Panc1 (cell line): Measurements from ENCODE around the gene CLCN4. TPM values are rescaled to one million over a fixed set of nuclear protein-coding genes. Genes with fewer than 3 reads are reported as not detected.

Source experiments
- ATAC-seq: fragments of 200-7000 bp; cut with Tn5 transposase; 2 replicates; pipeline ENCODE4 v1.9.1; 2020; ENCODE audit warnings: mild to moderate bottlenecking, moderate library complexity
- BruUV-seq: library from RNA; stranded (reverse); fragments of 400-500 nt; replicated peaks from 2 replicates; lab custom pipeline; 2021; lab: Mats Ljungman, UMichigan
- CTCF ChIA-PET: fragments of 300-600 bp; sonication (Branson Sonifier 250); formaldehyde crosslinking; loops from one replicate; lab custom pipeline; 2022; ENCODE audit warnings: antibody characterized with exemption; lab: Charles Lee
- POLR2A ChIA-PET: fragments of 300-600 bp; sonication (Branson Sonifier 250); formaldehyde crosslinking; loops from one replicate; lab custom pipeline; 2022; ENCODE audit warnings: antibody characterized with exemption; lab: Charles Lee
- DNase-seq: peaks from one replicate; pipeline ENCODE4 v3.0.0-alpha.2; 2010; ENCODE audit warnings: low read depth, low spot score
- H3K27ac ChIP-seq: 2 replicates; pipeline ENCODE4 v1.5.1; 2011; ENCODE audit warnings: mild to moderate bottlenecking, low read length, inconsistent platforms
- H3K27me3 ChIP-seq: fragments of 200-500 bp; sonication (Bioruptor generic); 2 replicates; pipeline ENCODE4 v1.6.0; 2014; ENCODE audit warnings: low read length, inconsistent platforms; ENCODE audit not compliant: control insufficient read depth, insufficient read depth
- H3K36me3 ChIP-seq: fragments of 200-500 bp; sonication (Bioruptor generic); 2 replicates; pipeline ENCODE4 v1.5.1; 2014; ENCODE audit warnings: inconsistent platforms, mild to moderate bottlenecking, low read length, moderate library complexity; ENCODE audit not compliant: control insufficient read depth, insufficient read depth
- H3K4me1 ChIP-seq: 2 replicates; pipeline ENCODE4 v1.5.1; 2011; ENCODE audit warnings: inconsistent platforms, mild to moderate bottlenecking, low read length, moderate library complexity; ENCODE audit not compliant: control insufficient read depth, insufficient read depth
- H3K4me3 ChIP-seq, 2 experiments: 2 replicates each; pipeline ENCODE4 v1.5.1; 2011 to 2012; ENCODE audit warnings: low read depth in 2 of 2, low read length in 2 of 2, mild to moderate bottlenecking in 2 of 2, inconsistent platforms in 1 of 2, moderate library complexity in 1 of 2
- H3K9me3 ChIP-seq: fragments of 200-500 bp; sonication (Bioruptor generic); 2 replicates; pipeline ENCODE4 v1.5.1; 2014; ENCODE audit warnings: low read depth, mild to moderate bottlenecking, inconsistent platforms, low read length, moderate library complexity; ENCODE audit not compliant: control insufficient read depth, insufficient read depth
- CTCF ChIP-seq: fragments of 450-650 bp; IDR thresholded peaks from 2 replicates; pipeline ENCODE4 v1.5.1; 2017; ENCODE audit warnings: mild to moderate bottlenecking
- POLR2AphosphoS5 ChIP-seq: IDR thresholded peaks from 2 replicates; pipeline ENCODE4 v1.6.1; 2012; ENCODE audit warnings: mild to moderate bottlenecking, low read depth, low read length, moderate library complexity
- SIN3A ChIP-seq: IDR thresholded peaks from 2 replicates; pipeline ENCODE4 v1.6.1; 2012; ENCODE audit warnings: low read depth, mild to moderate bottlenecking, low read length, moderate library complexity, borderline replicate concordance; ENCODE audit not compliant: insufficient read depth
- TCF7L2 ChIP-seq: IDR thresholded peaks from 2 replicates; pipeline ENCODE4 v1.6.1; 2011; ENCODE audit warnings: mild to moderate bottlenecking, low read depth, low read length, inconsistent platforms
- in situ Hi-C: cut with HindIII; loops from 2 replicates; pipeline ENCODE4 v1.10.0; 2016; ENCODE audit warnings: low sequenced_read_pairs, low pct_unique_long_range_greater_than_20kb
- intact Hi-C: fragments of 100-400 bp; cut with micrococcal nuclease; formaldehyde crosslinking; loops from one replicate; pipeline ENCODE4 v1.10.0; 2022; ENCODE audit not compliant: unreplicated experiment
- total RNA-seq: library from RNA; stranded (reverse); gene quantifications from one replicate; pipeline ENCODE4 v1.2.1, GENCODE V29; 2021; ENCODE audit not compliant: unreplicated experiment
- TF ChIP-seq, protein P1 (sequence below), 2 experiments: IDR thresholded peaks; 2 replicates each; pipeline ENCODE4 v1.6.1; 2011 to 2012; ENCODE audit warnings: low read depth in 2 of 2, control low read depth in 1 of 2, low read length in 1 of 2, mild to moderate bottlenecking in 1 of 2, moderate library complexity in 1 of 2; ENCODE audit not compliant: insufficient read depth in 1 of 2

CLCN4 gene
- total RNA-seq, 1 experiment from 2014 or later = 2.5 TPM

- DNase-seq (no peak), ATAC-seq (no peak)
- H3K4me3 ChIP-seq = no peak overlapping the region
- no TSS peak for BruUV-seq
- in situ Hi-C loops (no loop called here), intact Hi-C loops (no loop called here)
- TF ChIP-seq POLR2AphosphoS5 (no peak), TCF7L2 (no peak), SIN3A (no peak), CTCF (no peak)
- TF ChIP-seq, protein P1, sequence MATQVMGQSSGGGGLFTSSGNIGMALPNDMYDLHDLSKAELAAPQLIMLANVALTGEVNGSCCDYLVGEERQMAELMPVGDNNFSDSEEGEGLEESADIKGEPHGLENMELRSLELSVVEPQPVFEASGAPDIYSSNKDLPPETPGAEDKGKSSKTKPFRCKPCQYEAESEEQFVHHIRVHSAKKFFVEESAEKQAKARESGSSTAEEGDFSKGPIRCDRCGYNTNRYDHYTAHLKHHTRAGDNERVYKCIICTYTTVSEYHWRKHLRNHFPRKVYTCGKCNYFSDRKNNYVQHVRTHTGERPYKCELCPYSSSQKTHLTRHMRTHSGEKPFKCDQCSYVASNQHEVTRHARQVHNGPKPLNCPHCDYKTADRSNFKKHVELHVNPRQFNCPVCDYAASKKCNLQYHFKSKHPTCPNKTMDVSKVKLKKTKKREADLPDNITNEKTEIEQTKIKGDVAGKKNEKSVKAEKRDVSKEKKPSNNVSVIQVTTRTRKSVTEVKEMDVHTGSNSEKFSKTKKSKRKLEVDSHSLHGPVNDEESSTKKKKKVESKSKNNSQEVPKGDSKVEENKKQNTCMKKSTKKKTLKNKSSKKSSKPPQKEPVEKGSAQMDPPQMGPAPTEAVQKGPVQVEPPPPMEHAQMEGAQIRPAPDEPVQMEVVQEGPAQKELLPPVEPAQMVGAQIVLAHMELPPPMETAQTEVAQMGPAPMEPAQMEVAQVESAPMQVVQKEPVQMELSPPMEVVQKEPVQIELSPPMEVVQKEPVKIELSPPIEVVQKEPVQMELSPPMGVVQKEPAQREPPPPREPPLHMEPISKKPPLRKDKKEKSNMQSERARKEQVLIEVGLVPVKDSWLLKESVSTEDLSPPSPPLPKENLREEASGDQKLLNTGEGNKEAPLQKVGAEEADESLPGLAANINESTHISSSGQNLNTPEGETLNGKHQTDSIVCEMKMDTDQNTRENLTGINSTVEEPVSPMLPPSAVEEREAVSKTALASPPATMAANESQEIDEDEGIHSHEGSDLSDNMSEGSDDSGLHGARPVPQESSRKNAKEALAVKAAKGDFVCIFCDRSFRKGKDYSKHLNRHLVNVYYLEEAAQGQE (IDR thresholded peaks at IDR 0.05; ENCODE audit: insufficient read depth in 1 of 2, low read depth in 2 of 2, low read length in 1 of 2) = no peak
- ChIA-PET POLR2A (no interaction called here), CTCF (no interaction called here)
- H3K27ac ChIP-seq = no peak overlapping the region
- no peaks in the 10 kb centered on the region for H3K36me3 ChIP-seq
- no peaks in the 10 kb centered on the region for H3K4me1 ChIP-seq
- H3K27me3 ChIP-seq = no peaks in the 10 kb centered on the region
- no peaks in the 10 kb centered on the region for H3K9me3 ChIP-seq
These were observed 45.2 kb upstream of the CLCN4 start for GRCh38 chrX:10111364-10112148.

GRCh38 chrX:10112510-10112909 lies 44.3 kb upstream of the CLCN4 start:
- in situ Hi-C loops = no loop called here
- no peak for ATAC-seq
- no peaks in the 10 kb centered on the region for H3K9me3 ChIP-seq

More at GRCh38 chrX:10112510-10112909, 44.3 kb upstream of the CLCN4 start:
- H3K36me3 ChIP-seq = no peaks in the 10 kb centered on the region
- no peak for DNase-seq
- ChIA-PET CTCF (no interaction called here), POLR2A (no interaction called here)
- intact Hi-C loops = no loop called here
- H3K4me3 ChIP-seq = no peak overlapping the region
- H3K27me3 ChIP-seq = no peaks in the 10 kb centered on the region
- H3K27ac ChIP-seq = no peak overlapping the region
- no TSS peak for BruUV-seq
- no peaks in the 10 kb centered on the region for H3K4me1 ChIP-seq
- TF ChIP-seq TCF7L2 (no peak), CTCF (no peak), POLR2AphosphoS5 (no peak), SIN3A (no peak)
- TF ChIP-seq, protein P1 (IDR thresholded peaks at IDR 0.05; ENCODE audit: insufficient read depth in 1 of 2, low read depth in 2 of 2, low read length in 1 of 2) = no peak
